HG03060 (cell line): ENCODE measurements around the gene FAM168B.

Experiments used
- ATAC-seq: cut with Tn5 transposase; IDR thresholded peaks from one replicate; pipeline ENCODE4 v1.9.1; 2021; ENCODE audit warnings: low read depth, moderate number of reproducible peaks; ENCODE audit not compliant: unreplicated experiment

FAM168B gene

GRCh38 chr2:131056932-131057287 is 36.4 kb downstream of the FAM168B start:
- no peak for ATAC-seq

- ATAC-seq = no peak
Observed at GRCh38 chr2:131056204-131056931, 36.9 kb downstream of the FAM168B start.

GRCh38 chr2:131055169-131056065 is 37.8 kb downstream of the FAM168B start:
- ATAC-seq = no peak

GRCh38 chr2:131054488-131054887 is 38.8 kb downstream of the FAM168B start:
- no peak for ATAC-seq

GRCh38 chr2:131052741-131053263 is 40.5 kb downstream of the FAM168B start:
- ATAC-seq = no peak

- ATAC-seq = no peak
Observed at GRCh38 chr2:131050896-131051295, 42.4 kb downstream of the FAM168B start.

GRCh38 chr2:131049150-131049718 is 44.0 kb downstream of the FAM168B start:
- ATAC-seq = no peak

- no peak for ATAC-seq
Observed at GRCh38 chr2:131048641-131049040, 44.6 kb downstream of the FAM168B start.

GRCh38 chr2:131047920-131048560 is 45.2 kb downstream of the FAM168B start:
- ATAC-seq = no peak

GRCh38 chr2:131046918-131047652 is 46.2 kb downstream of the FAM168B start:
- ATAC-seq = no peak

GRCh38 chr2:131046028-131046917 is 47.0 kb downstream of the FAM168B start:
- ATAC-seq = no peak

GRCh38 chr2:131045286-131046027 is 47.8 kb downstream of the FAM168B start:
- no peak for ATAC-seq

- no peak for ATAC-seq
Observed at GRCh38 chr2:131044757-131045150, 48.5 kb downstream of the FAM168B start.

- no peak for ATAC-seq
Observed at GRCh38 chr2:131044075-131044756, 49.0 kb downstream of the FAM168B start.

GRCh38 chr2:131043199-131044074 is 49.8 kb downstream of the FAM168B start:
- ATAC-seq = no peak

GRCh38 chr2:131042148-131042775 is 51.0 kb downstream of the FAM168B start:
- no peak for ATAC-seq
